K562 (cell line): Measurements from ENCODE around the gene MUC3A. TPM values are rescaled to one million over a fixed set of nuclear protein-coding genes. Genes with fewer than 3 reads are reported as not detected.

Source experiments
- COPS2 ChIP-seq: fragments of 450-650 bp; conservative IDR thresholded peaks from 2 replicates; pipeline ENCODE4 v1.6.1; 2016; ENCODE audit warnings: mild to moderate bottlenecking, moderate library complexity
- CREB1 ChIP-seq, 2 experiments: sonication (generic) in 1 of 2; formaldehyde crosslinking in 1 of 2; IDR thresholded peaks; 2 replicates each; pipeline versions ENCODE4 v1.6.1 to v1.8.0; 2012 to 2022; ENCODE audit warnings: inconsistent platforms in 1 of 2, mild to moderate bottlenecking in 1 of 2, missing genetic modification reagents in 1 of 2, moderate library complexity in 1 of 2
- HCFC1 ChIP-seq: IDR thresholded peaks from 2 replicates; pipeline ENCODE4 v1.6.1; 2012; ENCODE audit warnings: low read depth, low read length, improper control_type of control experiment
- HNRNPK ChIP-seq: fragments of 200-400 bp; formaldehyde crosslinking; IDR thresholded peaks from one replicate; pipeline ENCODE4 v1.6.1; 2018; ENCODE audit warnings: mild to moderate bottlenecking, low read depth, low read length; ENCODE audit not compliant: poor library complexity, severe bottlenecking
- JUND ChIP-seq, 2 experiments: IDR thresholded peaks; 2 replicates in 1 of 2; 3 replicates in 1 of 2; pipeline ENCODE4 v1.6.1; 2011; ENCODE audit warnings: borderline replicate concordance in 2 of 2, low read depth in 2 of 2, low read length in 2 of 2, improper control_type of control experiment in 1 of 2, missing biosample characterization in 1 of 2, missing genetic modification characterization in 1 of 2, missing genetic modification reagents in 1 of 2
- MEF2A ChIP-seq: IDR thresholded peaks from 2 replicates; pipeline ENCODE4 v1.6.1; 2011; ENCODE audit warnings: low read depth, mild to moderate bottlenecking, low read length, moderate library complexity; ENCODE audit not compliant: control insufficient read depth
- PHF8 ChIP-seq: fragments of 200-600 bp; sonication (generic); IDR thresholded peaks from 2 replicates; pipeline ENCODE4 v1.6.1; 2012; ENCODE audit warnings: mixed run types, mild to moderate bottlenecking, inconsistent platforms, low read length, moderate library complexity, borderline replicate concordance
- RAD21 ChIP-seq, 2 experiments: fragments of 250-450 bp in 1 of 2; fragments of 450-650 bp in 1 of 2; sonication (Bioruptor Pico) in 1 of 2; formaldehyde crosslinking in 1 of 2; IDR thresholded peaks in 1 of 2; conservative IDR thresholded peaks in 1 of 2; 2 replicates each; pipeline versions ENCODE4 v1.4.0 to v1.8.0; 2020 to 2022; ENCODE audit warnings: mild to moderate bottlenecking in 2 of 2, moderate library complexity in 1 of 2
- RCOR1 ChIP-seq, 2 experiments: IDR thresholded peaks; 2 replicates each; pipeline ENCODE4 v1.6.1; 2012; ENCODE audit warnings: low read depth in 2 of 2, low read length in 2 of 2, borderline replicate concordance in 1 of 2, improper control_type of control experiment in 1 of 2
- RREB1 ChIP-seq: fragments of 250-450 bp; sonication (Bioruptor Pico); IDR thresholded peaks from 2 replicates; pipeline ENCODE4 v1.4.0; 2020
- ZFP36 ChIP-seq: fragments of 150-350 bp; IDR thresholded peaks from 2 replicates; pipeline ENCODE4 v1.6.1; 2018; ENCODE audit warnings: low read length, low read depth; ENCODE audit not compliant: partially characterized antibody
- ZNF12 ChIP-seq: sonication (generic); formaldehyde crosslinking; IDR thresholded peaks from 2 replicates; pipeline ENCODE4 v1.4.0; 2020; ENCODE audit warnings: mild to moderate bottlenecking, missing genetic modification reagents
- polyA plus RNA-seq, 8 experiments: library from polyadenylated mRNA; depleted of rRNA in 4 of 8; stranded (reverse) in 5 of 8; unstranded in 3 of 8; fragments of >200 nt; fragmentation: Nextera tagmentation in 2 of 8; fragmentation: Illumina TruSeq in 1 of 8; extraction: Ambion mirVana in 2 of 8; extraction: Trizol in 1 of 8; gene quantifications; 2 replicates each; pipeline versions ENCODE4 v1.2.1 to v1.2.3, GENCODE V29; 2011 to 2014; ENCODE audit warnings: inconsistent platforms in 1 of 8, missing spikeins in 1 of 8
- total RNA-seq, 7 experiments: library from RNA; depleted of rRNA in 6 of 7; stranded (reverse); fragments of >200 nt in 6 of 7; fragmentation: Illumina TruSeq in 2 of 7; extraction: Trizol in 2 of 7; gene quantifications; 2 replicates each; pipeline versions ENCODE4 v1.2.1 to v1.2.3, GENCODE V29; 2011 to 2021; ENCODE audit warnings: low replicate concordance in 1 of 7

MUC3A gene
- total and polyA plus RNA-seq, 9 of the 15 experiments (the other 6 are each of a cell fraction or from before 2014, with no cell fraction given), result 0.06 to 2.2 (median 0.20) TPM; not detected in 1

DNA sequence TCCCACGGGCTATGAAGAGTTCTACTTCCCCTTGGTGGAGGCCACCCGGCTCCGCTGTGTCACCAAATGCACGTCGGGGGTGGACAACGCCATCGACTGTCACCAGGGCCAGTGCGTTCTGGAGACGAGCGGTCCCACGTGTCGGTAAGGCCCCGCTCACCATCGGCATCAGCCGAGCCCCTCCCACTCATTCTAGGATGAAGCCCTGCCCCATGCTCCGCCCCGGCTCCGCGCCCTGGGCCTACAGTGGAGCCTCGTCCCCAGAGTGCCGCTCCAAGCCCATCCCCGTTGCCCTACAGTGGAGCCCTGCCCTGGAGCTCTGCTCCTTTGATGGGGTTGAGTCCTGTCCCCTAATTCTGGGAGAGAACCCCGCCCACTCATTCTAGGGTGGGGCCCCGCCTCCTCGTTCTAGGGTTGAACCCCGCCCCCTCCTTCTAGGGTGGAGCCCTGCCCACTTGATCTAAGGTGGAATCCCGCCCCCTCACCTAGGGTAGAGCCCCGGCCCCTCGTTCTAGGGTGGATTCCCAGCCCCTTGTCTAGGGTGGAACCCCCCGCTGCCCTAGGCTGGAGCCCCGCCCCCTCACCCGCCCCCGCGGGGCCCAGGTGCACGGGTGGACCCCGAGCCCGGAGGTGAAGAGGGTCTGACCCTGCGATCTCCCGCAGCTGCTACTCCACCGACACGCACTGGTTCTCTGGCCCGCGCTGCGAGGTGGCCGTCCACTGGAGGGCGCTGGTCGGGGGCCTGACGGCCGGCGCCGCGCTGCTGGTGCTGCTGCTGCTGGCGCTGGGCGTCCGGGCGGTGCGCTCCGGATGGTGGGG lies 16.6 kb downstream of the MUC3A start (continued):
- 0 out of 2 replicates have a peak, but pooled peaks have one; percentile 21 for TF ChIP-seq PHF8
- TF ChIP-seq ZNF12 (CRISPR knock-in tag), result peak; percentile 62; the same call in 1 of the 2 replicates
- peak; percentile 60; the same call in 1 of the 2 replicates for TF ChIP-seq RREB1 (CRISPR knock-in tag)
- TF ChIP-seq HNRNPK, result peak; percentile 80
- TF ChIP-seq JUND (IDR thresholded peaks at IDR 0.05; ENCODE audit: borderline replicate concordance, low read depth, low read length), result peak; percentile 71
- peak; percentile 41; the same call in 1 of the 3 replicates for TF ChIP-seq JUND (tag; IDR thresholded peaks at IDR 0.05; ENCODE audit: borderline replicate concordance, low read depth, low read length)
- peak in 1 of 2 experiments; percentile 84; a peak in 3 of 4 replicates for TF ChIP-seq RCOR1 (IDR thresholded peaks at IDR 0.05; ENCODE audit: borderline replicate concordance in 1 of 2, low read depth in 2 of 2, low read length in 2 of 2)
- peak; percentile 64 for TF ChIP-seq CREB1 (IDR thresholded peaks at IDR 0.05)
- TF ChIP-seq CREB1 (CRISPR knock-in tag; IDR thresholded peaks at IDR 0.05), result peak; percentile 71
- TF ChIP-seq MEF2A, result no peak
- TF ChIP-seq RAD21 (CRISPR knock-in tag; conservative IDR thresholded peaks at IDR 0.05 in 1 of 2, IDR thresholded peaks at IDR 0.05 in 1 of 2), result peak; percentile 61 to 88
- peak; percentile 39; the same call in 1 of the 2 replicates for TF ChIP-seq HCFC1
- TF ChIP-seq ZFP36, result peak; percentile 40
- no peak for TF ChIP-seq COPS2
